HG02981 (cell line): ENCODE data around the gene CES2.
A peak's percentile ranks its signal among the peaks of the same experiment; 100 is the strongest.
"Not testable (repeated sequence)": the region's sequence is repeated elsewhere in the genome, so short reads cannot be mapped to it uniquely, and the experiment has no call there.

ENCODE experiments used
- ATAC-seq: cut with Tn5 transposase; IDR thresholded peaks from one replicate; pipeline ENCODE4 v1.9.1; 2021; ENCODE audit warnings: mild to moderate bottlenecking, moderate library complexity; ENCODE audit not compliant: unreplicated experiment

The CES2 gene

GRCh38 chr16:66974932-66975246, 39.6 kb downstream of the CES2 start:
- not testable (repeated sequence) for ATAC-seq

- ATAC-seq, result no peak
These were observed 40.1 kb downstream of the CES2 start for GRCh38 chr16:66975302-66975893.

- no peak for ATAC-seq
These were observed 41.4 kb downstream of the CES2 start for GRCh38 chr16:66976746-66977145.

GRCh38 chr16:66977341-66978113, 42.2 kb downstream of the CES2 start:
- ATAC-seq, result peak; percentile 74

- ATAC-seq, result no peak
These were observed 43.8 kb downstream of the CES2 start for GRCh38 chr16:66979011-66979717.

GRCh38 chr16:66983033-66983432, 47.7 kb downstream of the CES2 start:
- no peak for ATAC-seq

- ATAC-seq, result no peak
These were observed 49.6 kb downstream of the CES2 start for GRCh38 chr16:66984892-66985311.

GRCh38 chr16:66986559-66986958, 51.2 kb downstream of the CES2 start:
- no peak for ATAC-seq

- no peak for ATAC-seq
These were observed 53.0 kb downstream of the CES2 start, which contains the start of gene CES4A for GRCh38 chr16:66988197-66988788. TSS of gene CES4A (plus strand) at chr16:66988589. CDS start at chr16:66988773, 184 bp downstream.

- no peak for ATAC-seq
These were observed 56.3 kb downstream of the CES2 start for GRCh38 chr16:66991545-66992077.

GRCh38 chr16:66993558-66993957, 58.2 kb downstream of the CES2 start:
- ATAC-seq, result not testable (repeated sequence)
